GM12891 (cell line): ENCODE measurements around the gene CCR7.
A peak's percentile ranks its signal among the peaks of the same experiment; 100 is the strongest.

Source experiments
- DNase-seq: peaks from one replicate; pipeline ENCODE4 v3.0.0; 2011; ENCODE audit warnings: low spot score; ENCODE audit not compliant: insufficient read length
- FAIRE-seq: peaks from 2 replicates; lab custom pipeline; 2011; peaks lifted over from hg19 to GRCh38; lab: Jason Lieb, UNC
- PAX5 ChIP-seq: IDR thresholded peaks from 2 replicates; pipeline ENCODE4 v1.6.1; 2011; ENCODE audit warnings: low read length, moderate library complexity, mild to moderate bottlenecking; ENCODE audit not compliant: insufficient read depth, severe bottlenecking
- POLR2A ChIP-seq: IDR thresholded peaks from 2 replicates; pipeline ENCODE4 v1.6.1; 2011; ENCODE audit warnings: low read depth, low read length, control low read depth
- POLR2AphosphoS5 ChIP-seq: IDR thresholded peaks from 2 replicates; pipeline ENCODE4 v1.6.1; 2011; ENCODE audit warnings: low read depth, low read length, control low read depth
- POU2F2 ChIP-seq: IDR thresholded peaks from 2 replicates; pipeline ENCODE4 v1.6.1; 2011; ENCODE audit warnings: low read depth, mild to moderate bottlenecking, control low read depth, low read length, moderate library complexity
- SPI1 ChIP-seq: IDR thresholded peaks from 2 replicates; pipeline ENCODE4 v1.6.1; 2011; ENCODE audit warnings: low read depth, low read length, control low read depth
- TAF1 ChIP-seq: IDR thresholded peaks from 2 replicates; pipeline ENCODE4 v1.6.1; 2011; ENCODE audit warnings: low read depth, low read length, control low read depth

The CCR7 gene

GRCh38 chr17:40536295-40537171 is 28.7 kb downstream of the CCR7 start:
- DNase-seq (no peak), FAIRE-seq (no peak)
- TF ChIP-seq POU2F2 (no peak), SPI1 (no peak), POLR2AphosphoS5 (no peak), PAX5 (no peak), TAF1 (no peak), POLR2A (no peak)

- no peak for DNase-seq
- TF ChIP-seq POLR2AphosphoS5 = no peak
- no peak for TF ChIP-seq PAX5
- no peak for TF ChIP-seq POU2F2
- TF ChIP-seq POLR2A = no peak
- TF ChIP-seq SPI1 = no peak
- no peak for TF ChIP-seq TAF1
- FAIRE-seq = no peak
Measured at GRCh38 chr17:40535924-40536294, 29.4 kb downstream of the CCR7 start.

- TF ChIP-seq POLR2AphosphoS5 = no peak
- TF ChIP-seq TAF1 = no peak
- TF ChIP-seq SPI1 = no peak
- DNase-seq = no peak
- FAIRE-seq = no peak
Measured at GRCh38 chr17:40535438-40535837, 29.8 kb downstream of the CCR7 start.

GRCh38 chr17:40534371-40535189 is 30.7 kb downstream of the CCR7 start:
- FAIRE-seq (no peak), DNase-seq (no peak)
- TF ChIP-seq POLR2A (no peak), PAX5 (no peak), SPI1 (no peak), POLR2AphosphoS5 (no peak), TAF1 (no peak), POU2F2 (no peak)

- no peak for FAIRE-seq
- no peak for TF ChIP-seq POU2F2
Measured at GRCh38 chr17:40533896-40534295, 31.4 kb downstream of the CCR7 start.

GRCh38 chr17:40532520-40533253 is 32.6 kb downstream of the CCR7 start:
- no peak for DNase-seq
- TF ChIP-seq SPI1 = 0 out of 2 replicates have a peak, but pooled peaks have one; percentile 2
- no peak for TF ChIP-seq POLR2AphosphoS5
- FAIRE-seq = no peak

More at GRCh38 chr17:40533896-40534295, 31.4 kb downstream of the CCR7 start:
- DNase-seq = no peak

GRCh38 chr17:40531051-40531991 is 34.0 kb downstream of the CCR7 start:
- TF ChIP-seq POU2F2 (no peak), TAF1 (0 out of 2 replicates have a peak, but pooled peaks have one; percentile 17), PAX5 (no peak), POLR2A (no peak), POLR2AphosphoS5 (no peak), SPI1 (no peak)
- DNase-seq = no peak
- peak; percentile 72 for FAIRE-seq

GRCh38 chr17:40530531-40530994 is 34.7 kb downstream of the CCR7 start:
- no peak for TF ChIP-seq POLR2AphosphoS5
- no peak for TF ChIP-seq TAF1
- no peak for TF ChIP-seq POLR2A
- no peak for TF ChIP-seq PAX5
- no peak for TF ChIP-seq POU2F2
- TF ChIP-seq SPI1 = no peak
- no peak for DNase-seq
- FAIRE-seq = no peak

- no peak for FAIRE-seq
- TF ChIP-seq PAX5 = no peak
- no peak for TF ChIP-seq TAF1
- no peak for TF ChIP-seq POU2F2
- TF ChIP-seq SPI1 = no peak
- TF ChIP-seq POLR2A = no peak
- no peak for TF ChIP-seq POLR2AphosphoS5
- DNase-seq = no peak
Measured at GRCh38 chr17:40529991-40530390, 35.3 kb downstream of the CCR7 start.
